ENCODE measurements around the gene RHCE. TPM values are rescaled to one million over a fixed set of nuclear protein-coding genes. Genes with fewer than 3 reads are reported as not detected.

Gene RHCE
- total and polyA plus RNA-seq, 7 donors: 0.22 to 2.0 (median 0.88) TPM; not detected in 1

DNA sequence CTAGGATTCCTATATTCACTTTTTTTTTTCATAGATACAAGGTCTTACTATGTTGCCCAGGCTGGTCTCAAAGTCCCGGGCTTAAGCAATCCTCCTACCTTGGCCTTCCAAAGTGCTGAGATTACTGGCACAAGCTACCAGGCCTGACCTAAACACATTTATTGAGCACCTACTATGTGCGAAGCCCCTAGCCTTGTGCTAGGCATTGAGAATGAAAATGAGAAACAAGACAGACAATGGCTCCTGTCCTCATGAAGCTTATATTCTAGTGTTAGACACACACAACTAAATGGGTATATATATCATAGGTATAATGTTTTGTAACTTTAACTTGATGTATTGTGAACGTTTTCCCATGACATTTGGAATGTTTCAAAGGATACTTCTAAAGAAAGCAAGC lies 71.0 kb downstream of the RHCE start:
- H3K36me3 ChIP-seq (ENCODE audit: insufficient read depth in 1 of 2, low read depth in 1 of 2): peaks cover 4 to 77% of the 10 kb centered on the region in 2 donors
- DNase-seq: no peak

DNA sequence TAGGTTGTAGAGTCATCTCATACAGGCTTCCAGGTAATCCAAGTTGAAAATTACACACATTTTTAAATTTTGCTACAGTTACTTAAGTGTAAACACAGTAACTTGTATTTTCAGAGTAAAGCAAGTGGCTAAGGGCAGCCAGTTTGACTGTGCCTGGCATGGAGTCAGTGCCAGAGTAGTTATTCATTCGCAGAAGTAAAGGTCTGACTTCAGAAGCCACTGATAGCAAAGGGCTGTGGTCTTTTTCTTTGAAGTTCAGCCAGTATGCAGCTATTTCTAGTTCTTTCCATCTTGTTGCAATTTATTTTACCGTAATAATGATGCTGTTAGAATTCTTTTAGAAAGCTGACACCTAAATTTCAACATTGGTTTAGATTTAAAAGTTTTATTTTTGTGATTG lies 73.1 kb downstream of the RHCE start:
- Histone ChIP-seq H3K27me3 (ENCODE audit: insufficient read depth in 3 of 3, low read length in 2 of 3) (no peaks in the 10 kb centered on the region), H3K36me3 (ENCODE audit: insufficient read depth in 1 of 2, low read depth in 1 of 2) (peaks cover 4 to 57% of the 10 kb centered on the region in 2 donors), H3K4me1 (peaks cover 12% of the 10 kb centered on the region), H3K27ac (no peak overlapping the region), H3K4me3 (no peak overlapping the region), H3K9me3 (no peaks in the 10 kb centered on the region)
- TF ChIP-seq, protein P1, sequence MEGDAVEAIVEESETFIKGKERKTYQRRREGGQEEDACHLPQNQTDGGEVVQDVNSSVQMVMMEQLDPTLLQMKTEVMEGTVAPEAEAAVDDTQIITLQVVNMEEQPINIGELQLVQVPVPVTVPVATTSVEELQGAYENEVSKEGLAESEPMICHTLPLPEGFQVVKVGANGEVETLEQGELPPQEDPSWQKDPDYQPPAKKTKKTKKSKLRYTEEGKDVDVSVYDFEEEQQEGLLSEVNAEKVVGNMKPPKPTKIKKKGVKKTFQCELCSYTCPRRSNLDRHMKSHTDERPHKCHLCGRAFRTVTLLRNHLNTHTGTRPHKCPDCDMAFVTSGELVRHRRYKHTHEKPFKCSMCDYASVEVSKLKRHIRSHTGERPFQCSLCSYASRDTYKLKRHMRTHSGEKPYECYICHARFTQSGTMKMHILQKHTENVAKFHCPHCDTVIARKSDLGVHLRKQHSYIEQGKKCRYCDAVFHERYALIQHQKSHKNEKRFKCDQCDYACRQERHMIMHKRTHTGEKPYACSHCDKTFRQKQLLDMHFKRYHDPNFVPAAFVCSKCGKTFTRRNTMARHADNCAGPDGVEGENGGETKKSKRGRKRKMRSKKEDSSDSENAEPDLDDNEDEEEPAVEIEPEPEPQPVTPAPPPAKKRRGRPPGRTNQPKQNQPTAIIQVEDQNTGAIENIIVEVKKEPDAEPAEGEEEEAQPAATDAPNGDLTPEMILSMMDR (IDR thresholded peaks at IDR 0.05): no peak
- WGBS, 3 donors: 88 to 91% (median 91%) methylated on average over 2 of the region's 2 CpGs
- DNase-seq: no peak
- intact Hi-C loops (cut with DNase I): no loop called here
- no peak for ATAC-seq

More for the DNA sequence above, 71.0 kb downstream of the RHCE start:
- intact Hi-C loops (cut with DNase I): no loop called here
- TF ChIP-seq, protein P1 (IDR thresholded peaks at IDR 0.05): no peak
- Histone ChIP-seq H3K27me3 (ENCODE audit: insufficient read depth in 3 of 3, low read length in 2 of 3) (no peaks in the 10 kb centered on the region), H3K4me1 (peaks cover 1% of the 10 kb centered on the region), H3K4me3 (no peak overlapping the region), H3K9me3 (no peaks in the 10 kb centered on the region), H3K27ac (no peak overlapping the region)
- 93 to 96% (median 93%) methylated on average over 3 of the region's 3 CpGs for WGBS, 3 donors
- ATAC-seq: no peak

DNA sequence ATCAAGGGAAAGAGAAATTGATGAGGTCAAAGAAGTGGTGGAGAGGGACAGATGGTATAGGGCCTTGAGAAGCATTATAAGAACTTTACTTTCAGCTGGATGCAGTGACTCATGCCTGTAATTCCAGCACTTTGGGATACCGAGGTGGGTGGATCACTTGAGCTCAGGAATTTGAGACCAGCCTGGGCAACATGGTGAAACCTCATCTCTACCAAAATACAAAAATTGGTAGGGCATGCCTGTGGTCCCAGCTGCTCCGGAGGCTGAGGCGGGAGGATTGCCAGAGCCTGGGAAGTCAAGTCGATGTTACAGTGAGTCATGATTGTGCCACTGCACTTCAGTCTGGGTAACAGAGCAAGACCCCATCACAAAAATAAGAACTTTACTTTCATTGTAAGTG lies 76.8 kb downstream of the RHCE start:
- intact Hi-C loops (cut with DNase I): loop anchor here in 1 of 2 donors (5.0 kb wide), 1 partner anchor 97 kb away; the partner anchor contains the start of gene RSRP1
- Histone ChIP-seq H3K27me3 (ENCODE audit: insufficient read depth in 3 of 3, low read length in 2 of 3) (no peaks in the 10 kb centered on the region), H3K9me3 (no peaks in the 10 kb centered on the region), H3K36me3 (ENCODE audit: insufficient read depth in 1 of 2, low read depth in 1 of 2) (peaks cover 4 to 36% of the 10 kb centered on the region in 2 donors), H3K27ac (peak overlapping the region; percentile 58), H3K4me3 (no peak overlapping the region), H3K4me1 (peaks cover 33% of the 10 kb centered on the region)
- WGBS, 3 donors: 35 to 51% (median 36%) methylated on average over 4 of the region's 4 CpGs
- peak; percentile 54 to 82 (median 64) for ATAC-seq
- TF ChIP-seq, protein P1 (IDR thresholded peaks at IDR 0.05): no peak
- DNase-seq: peak in 1 of 2 donors; percentile 40

DNA sequence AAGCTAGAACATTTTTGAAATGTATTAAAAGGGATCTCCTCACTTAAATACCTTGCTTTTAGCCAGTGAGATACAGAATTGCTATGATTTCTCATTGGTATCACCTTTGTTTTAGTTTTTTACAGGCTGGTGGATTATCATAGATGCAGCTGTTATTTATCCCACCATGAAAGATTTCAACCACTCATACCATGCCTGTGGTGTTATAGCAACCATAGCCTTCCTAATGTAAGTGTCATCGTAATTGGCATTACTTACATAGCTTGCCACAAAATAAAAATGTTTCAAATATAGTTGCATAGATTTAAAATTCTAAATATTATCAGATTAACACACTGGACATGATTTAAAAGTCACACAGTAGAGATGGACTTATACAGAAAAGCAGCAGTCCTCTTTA lies 77.8 kb downstream of the RHCE start:
- 90 to 97% (median 93%) methylated on average over 1 of the region's 1 CpG for WGBS, 3 donors
- H3K4me3 ChIP-seq: no peak overlapping the region
- TF ChIP-seq, protein P1 (IDR thresholded peaks at IDR 0.05): no peak
- peaks cover 4 to 27% of the 10 kb centered on the region in 2 donors for H3K36me3 ChIP-seq (ENCODE audit: insufficient read depth in 1 of 2, low read depth in 1 of 2)
- no peak for DNase-seq
- no peak for ATAC-seq
- H3K9me3 ChIP-seq: no peaks in the 10 kb centered on the region
- no peaks in the 10 kb centered on the region for H3K27me3 ChIP-seq (ENCODE audit: insufficient read depth in 3 of 3, low read length in 2 of 3)
- intact Hi-C loops (cut with DNase I): loop anchor here in 1 of 2 donors (5.0 kb wide), 1 partner anchor 96 kb away; the partner anchor contains the start of gene RSRP1
- H3K4me1 ChIP-seq: peaks cover 33% of the 10 kb centered on the region
- no peak overlapping the region for H3K27ac ChIP-seq

DNA sequence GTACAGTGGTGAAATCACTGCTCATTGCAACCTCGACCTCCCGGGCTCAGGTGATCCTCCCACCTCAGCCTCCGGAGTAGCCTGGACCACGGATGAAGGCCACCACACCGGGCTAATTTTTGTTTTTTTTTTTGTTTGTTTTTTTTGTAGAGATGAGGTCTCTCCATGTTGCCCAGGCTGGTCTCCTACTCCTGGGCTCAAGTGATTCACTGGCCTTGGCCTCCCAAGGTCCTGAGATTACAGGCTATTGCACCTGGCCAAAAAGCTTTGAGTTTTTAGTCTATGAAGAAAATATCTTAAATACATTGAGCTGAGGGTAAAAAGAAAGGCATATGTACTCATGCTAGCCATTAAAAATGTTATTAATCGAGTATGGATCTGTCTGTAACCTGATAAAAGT lies 78.9 kb downstream of the RHCE start:
- Histone ChIP-seq H3K4me1 (peaks cover 33% of the 10 kb centered on the region), H3K27me3 (ENCODE audit: insufficient read depth in 3 of 3, low read length in 2 of 3) (no peaks in the 10 kb centered on the region), H3K9me3 (no peaks in the 10 kb centered on the region), H3K4me3 (no peak overlapping the region), H3K36me3 (ENCODE audit: insufficient read depth in 1 of 2, low read depth in 1 of 2) (peaks cover 4 to 16% of the 10 kb centered on the region in 2 donors), H3K27ac (no peak overlapping the region)
- 79 to 86% (median 84%) methylated on average over 6 of the region's 6 CpGs for WGBS, 3 donors
- DNase-seq: no peak
- TF ChIP-seq, protein P1 (IDR thresholded peaks at IDR 0.05): no peak
- intact Hi-C loops (cut with DNase I): loop anchor here in 1 of 2 donors (5.0 kb wide), 1 partner anchor 94 kb away; the partner anchor contains the start of gene RSRP1
- no peak for ATAC-seq
